Measurements from ENCODE around the gene SLC28A3. TPM values are rescaled to one million over a fixed set of nuclear protein-coding genes. Genes with fewer than 3 reads are reported as not detected.

The SLC28A3 gene
- total and polyA plus RNA-seq, 2 experiments from 2014 or later: not detected

- DNase-seq (ENCODE audit: low spot score): no peak
- no peak overlapping the region for H3K4me3 Mint-ChIP-seq
These were observed 110.0 kb downstream of the SLC28A3 start for GRCh38 chr9:84230355-84231145.

More at GRCh38 chr9:84230355-84231145, 110.0 kb downstream of the SLC28A3 start:
- H2AFZ ChIP-seq: peak overlapping the region; percentile 88; the same call in 1 of the 2 replicates
- no peaks in the 10 kb centered on the region for H3K36me3 Mint-ChIP-seq (ENCODE audit: low read depth)
- H3K27me3 ChIP-seq (ENCODE audit: insufficient read depth): no peaks in the 10 kb centered on the region
- H4K20me1 ChIP-seq (replicated peaks; ENCODE audit: insufficient read depth): no peaks in the 10 kb centered on the region
- no peak for ATAC-seq
- H3K4me1 Mint-ChIP-seq: peaks cover 33% of the 10 kb centered on the region
- no peaks in the 10 kb centered on the region for H3K79me2 ChIP-seq (replicated peaks; ENCODE audit: insufficient read depth)
- no peaks in the 10 kb centered on the region for H3F3A ChIP-seq (replicated peaks; ENCODE audit: low read depth)
- H3K27me3 Mint-ChIP-seq (ENCODE audit: insufficient read depth, low read depth, poor library complexity): no peaks in the 10 kb centered on the region
- no peaks in the 10 kb centered on the region for H3K9me3 Mint-ChIP-seq
- no peaks in the 10 kb centered on the region for H3K9me2 ChIP-seq (ENCODE audit: insufficient read depth)
- no peak overlapping the region for H3K4me3 ChIP-seq
- no peak overlapping the region for H3K27ac Mint-ChIP-seq
- no peak overlapping the region for H3K27ac ChIP-seq (ENCODE audit: low read depth)
- H3K36me3 ChIP-seq (ENCODE audit: insufficient read depth): no peaks in the 10 kb centered on the region
- H3K4me1 ChIP-seq (ENCODE audit: insufficient read depth): peaks cover 7% of the 10 kb centered on the region; the same call in 1 of the 2 replicates
- H3K4me2 ChIP-seq: no peak overlapping the region
- TF ChIP-seq ZNF114 (CRISPR knock-in tag; IDR thresholded peaks at IDR 0.05) (no peak), EZH2 (IDR thresholded peaks at IDR 0.05; ENCODE audit: low read depth, unreplicated experiment) (no peak), EZH2phosphoT487 (IDR thresholded peaks at IDR 0.05; ENCODE audit: unreplicated experiment) (no peak), ETS1 (IDR thresholded peaks at IDR 0.05) (no peak), ZNF331 (CRISPR knock-in tag; IDR thresholded peaks at IDR 0.05; ENCODE audit: low read depth) (no peak), POLR2AphosphoS5 (IDR thresholded peaks at IDR 0.05; ENCODE audit: low read depth) (no peak), REST (IDR thresholded peaks at IDR 0.05; ENCODE audit: unreplicated experiment) (no peak), NANOG (IDR thresholded peaks at IDR 0.05; ENCODE audit: borderline replicate concordance) (no peak), CTCF (conservative IDR thresholded peaks at IDR 0.05; ENCODE audit: low read depth in 2 of 2) (no peak), STAT1 (IDR thresholded peaks at IDR 0.05; ENCODE audit: unreplicated experiment) (no peak), JUNB (IDR thresholded peaks at IDR 0.05; ENCODE audit: unreplicated experiment) (no peak)
- TF ChIP-seq, protein P1, sequence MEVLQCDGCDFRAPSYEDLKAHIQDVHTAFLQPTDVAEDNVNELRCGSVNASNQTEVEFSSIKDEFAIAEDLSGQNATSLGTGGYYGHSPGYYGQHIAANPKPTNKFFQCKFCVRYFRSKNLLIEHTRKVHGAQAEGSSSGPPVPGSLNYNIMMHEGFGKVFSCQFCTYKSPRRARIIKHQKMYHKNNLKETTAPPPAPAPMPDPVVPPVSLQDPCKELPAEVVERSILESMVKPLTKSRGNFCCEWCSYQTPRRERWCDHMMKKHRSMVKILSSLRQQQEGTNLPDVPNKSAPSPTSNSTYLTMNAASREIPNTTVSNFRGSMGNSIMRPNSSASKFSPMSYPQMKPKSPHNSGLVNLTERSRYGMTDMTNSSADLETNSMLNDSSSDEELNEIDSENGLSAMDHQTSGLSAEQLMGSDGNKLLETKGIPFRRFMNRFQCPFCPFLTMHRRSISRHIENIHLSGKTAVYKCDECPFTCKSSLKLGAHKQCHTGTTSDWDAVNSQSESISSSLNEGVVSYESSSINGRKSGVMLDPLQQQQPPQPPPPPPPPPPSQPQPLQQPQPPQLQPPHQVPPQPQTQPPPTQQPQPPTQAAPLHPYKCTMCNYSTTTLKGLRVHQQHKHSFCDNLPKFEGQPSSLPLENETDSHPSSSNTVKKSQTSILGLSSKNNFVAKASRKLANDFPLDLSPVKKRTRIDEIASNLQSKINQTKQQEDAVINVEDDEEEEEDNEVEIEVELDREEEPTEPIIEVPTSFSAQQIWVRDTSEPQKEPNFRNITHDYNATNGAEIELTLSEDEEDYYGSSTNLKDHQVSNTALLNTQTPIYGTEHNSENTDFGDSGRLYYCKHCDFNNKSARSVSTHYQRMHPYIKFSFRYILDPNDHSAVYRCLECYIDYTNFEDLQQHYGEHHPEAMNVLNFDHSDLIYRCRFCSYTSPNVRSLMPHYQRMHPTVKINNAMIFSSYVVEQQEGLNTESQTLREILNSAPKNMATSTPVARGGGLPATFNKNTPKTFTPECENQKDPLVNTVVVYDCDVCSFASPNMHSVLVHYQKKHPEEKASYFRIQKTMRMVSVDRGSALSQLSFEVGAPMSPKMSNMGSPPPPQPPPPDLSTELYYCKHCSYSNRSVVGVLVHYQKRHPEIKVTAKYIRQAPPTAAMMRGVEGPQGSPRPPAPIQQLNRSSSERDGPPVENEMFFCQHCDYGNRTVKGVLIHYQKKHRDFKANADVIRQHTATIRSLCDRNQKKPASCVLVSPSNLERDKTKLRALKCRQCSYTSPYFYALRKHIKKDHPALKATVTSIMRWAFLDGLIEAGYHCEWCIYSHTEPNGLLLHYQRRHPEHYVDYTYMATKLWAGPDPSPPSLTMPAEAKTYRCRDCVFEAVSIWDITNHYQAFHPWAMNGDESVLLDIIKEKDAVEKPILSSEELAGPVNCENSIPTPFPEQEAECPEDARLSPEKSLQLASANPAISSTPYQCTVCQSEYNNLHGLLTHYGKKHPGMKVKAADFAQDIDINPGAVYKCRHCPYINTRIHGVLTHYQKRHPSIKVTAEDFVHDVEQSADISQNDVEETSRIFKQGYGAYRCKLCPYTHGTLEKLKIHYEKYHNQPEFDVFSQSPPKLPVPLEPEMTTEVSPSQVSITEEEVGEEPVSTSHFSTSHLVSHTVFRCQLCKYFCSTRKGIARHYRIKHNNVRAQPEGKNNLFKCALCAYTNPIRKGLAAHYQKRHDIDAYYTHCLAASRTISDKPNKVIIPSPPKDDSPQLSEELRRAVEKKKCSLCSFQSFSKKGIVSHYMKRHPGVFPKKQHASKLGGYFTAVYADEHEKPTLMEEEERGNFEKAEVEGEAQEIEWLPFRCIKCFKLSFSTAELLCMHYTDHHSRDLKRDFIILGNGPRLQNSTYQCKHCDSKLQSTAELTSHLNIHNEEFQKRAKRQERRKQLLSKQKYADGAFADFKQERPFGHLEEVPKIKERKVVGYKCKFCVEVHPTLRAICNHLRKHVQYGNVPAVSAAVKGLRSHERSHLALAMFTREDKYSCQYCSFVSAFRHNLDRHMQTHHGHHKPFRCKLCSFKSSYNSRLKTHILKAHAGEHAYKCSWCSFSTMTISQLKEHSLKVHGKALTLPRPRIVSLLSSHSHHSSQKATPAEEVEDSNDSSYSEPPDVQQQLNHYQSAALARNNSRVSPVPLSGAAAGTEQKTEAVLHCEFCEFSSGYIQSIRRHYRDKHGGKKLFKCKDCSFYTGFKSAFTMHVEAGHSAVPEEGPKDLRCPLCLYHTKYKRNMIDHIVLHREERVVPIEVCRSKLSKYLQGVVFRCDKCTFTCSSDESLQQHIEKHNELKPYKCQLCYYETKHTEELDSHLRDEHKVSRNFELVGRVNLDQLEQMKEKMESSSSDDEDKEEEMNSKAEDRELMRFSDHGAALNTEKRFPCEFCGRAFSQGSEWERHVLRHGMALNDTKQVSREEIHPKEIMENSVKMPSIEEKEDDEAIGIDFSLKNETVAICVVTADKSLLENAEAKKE (CRISPR knock-in tag; IDR thresholded peaks at IDR 0.05): no peak

All from GM23338 (cell line).